Measurements from ENCODE around the gene IKZF1. TPM values are rescaled to one million over a fixed set of nuclear protein-coding genes. Genes with fewer than 3 reads are reported as not detected.

IKZF1 gene
- total and polyA plus RNA-seq, 2 of the 13 experiments (the other 11 are each of a cell fraction or from before 2014, with no cell fraction given), result not detected

GRCh38 chr7:50397971-50398324 is 93.4 kb downstream of the IKZF1 start:
- ATAC-seq (no peak), DNase-seq (ENCODE audit: low spot score) (no peak), FAIRE-seq (no peak)
- BruUV-seq (replicated peaks), result no TSS peak
- 0% methylated on average over 1 of the region's 1 CpG for WGBS (ENCODE audit: low lambda C conversion rate)
- Histone ChIP-seq H2AFZ (ENCODE audit: low read length) (no peak overlapping the region), H4K20me1 (ENCODE audit: insufficient read depth, low read length) (no peaks in the 10 kb centered on the region), H3K4me2 (ENCODE audit: low read depth, low read length) (no peak overlapping the region), H3K27ac (ENCODE audit: extremely low read length, insufficient read depth, low read length) (no peak overlapping the region), H3K9me3 (ENCODE audit: low read length) (no peaks in the 10 kb centered on the region), H3K27me3 (ENCODE audit: control insufficient read depth in 1 of 2, insufficient read depth in 2 of 2, low read length in 2 of 2) (peaks cover 0 to 14% of the 10 kb centered on the region in 2 experiments; a peak in 2 of 5 replicates), H3K4me1 (ENCODE audit: insufficient read depth, low read length) (no peaks in the 10 kb centered on the region), H3K4me3 (replicated peaks in 1 of 3; ENCODE audit: insufficient read depth in 1 of 3, low read depth in 2 of 3, low read length in 3 of 3) (no peak overlapping the region), H3K36me3 (replicated peaks in 1 of 2; ENCODE audit: control insufficient read depth in 1 of 2, insufficient read depth in 2 of 2, low read length in 2 of 2) (no peaks in the 10 kb centered on the region), H3K79me2 (ENCODE audit: insufficient read depth, low read length) (no peaks in the 10 kb centered on the region), H3K9ac (ENCODE audit: insufficient read depth, low read depth, low read length) (no peak overlapping the region)
- ChIA-PET CTCF (ENCODE audit: low intra/inter-chr PET ratio, low total read pairs) (no interaction called here), POLR2A (no interaction called here)
- TF ChIP-seq LRRFIP1 (CRISPR knock-in tag; conservative IDR thresholded peaks at IDR 0.05) (no peak), SRSF9 (IDR thresholded peaks at IDR 0.05; ENCODE audit: borderline replicate concordance, insufficient read depth, low read depth, low read length, poor library complexity, severe bottlenecking) (no peak), ZNF691 (CRISPR knock-in tag; IDR thresholded peaks at IDR 0.05; ENCODE audit: borderline replicate concordance, low read depth) (no peak), SRSF4 (IDR thresholded peaks at IDR 0.05; ENCODE audit: low read depth, low read length, poor library complexity, severe bottlenecking) (no peak)
- in situ Hi-C loops (cut with HindIII; ENCODE audit: extremely low pct_ligation_motif_present, low pct_unique_long_range_greater_than_20kb), result no loop called here
- intact Hi-C loops (cut with micrococcal nuclease; ENCODE audit: unreplicated experiment), result no loop called here

- WGBS (ENCODE audit: low lambda C conversion rate), result 0% methylated on average over 1 of the region's 1 CpG
- ATAC-seq (no peak), FAIRE-seq (no peak), DNase-seq (ENCODE audit: low spot score) (no peak)
- POLR2A ChIA-PET, result no interaction called here
- no TSS peak for BruUV-seq (replicated peaks)
- Histone ChIP-seq H3K79me2 (ENCODE audit: insufficient read depth, low read length) (no peaks in the 10 kb centered on the region), H3K36me3 (replicated peaks in 1 of 2; ENCODE audit: control insufficient read depth in 1 of 2, insufficient read depth in 2 of 2, low read length in 2 of 2) (no peaks in the 10 kb centered on the region), H2AFZ (ENCODE audit: low read length) (no peak overlapping the region), H3K27me3 (ENCODE audit: control insufficient read depth in 1 of 2, insufficient read depth in 2 of 2, low read length in 2 of 2) (peaks cover 0 to 21% of the 10 kb centered on the region in 2 experiments; a peak in 2 of 5 replicates), H3K4me3 (replicated peaks in 1 of 3; ENCODE audit: insufficient read depth in 1 of 3, low read depth in 2 of 3, low read length in 3 of 3) (no peak overlapping the region), H3K4me1 (ENCODE audit: insufficient read depth, low read length) (no peaks in the 10 kb centered on the region), H3K27ac (ENCODE audit: extremely low read length, insufficient read depth, low read length) (no peak overlapping the region), H4K20me1 (ENCODE audit: insufficient read depth, low read length) (no peaks in the 10 kb centered on the region), H3K9me3 (ENCODE audit: low read length) (no peaks in the 10 kb centered on the region), H3K4me2 (ENCODE audit: low read depth, low read length) (no peak overlapping the region), H3K9ac (ENCODE audit: insufficient read depth, low read depth, low read length) (no peak overlapping the region)
- CTCF ChIA-PET (ENCODE audit: low intra/inter-chr PET ratio, low total read pairs), result no interaction called here
- in situ Hi-C loops (cut with HindIII; ENCODE audit: extremely low pct_ligation_motif_present, low pct_unique_long_range_greater_than_20kb) (no loop called here), intact Hi-C loops (cut with micrococcal nuclease; ENCODE audit: unreplicated experiment) (no loop called here)
- TF ChIP-seq HINFP (CRISPR knock-in tag; IDR thresholded peaks at IDR 0.05; ENCODE audit: low read depth), result no peak
- TF ChIP-seq THAP8 (CRISPR knock-in tag; IDR thresholded peaks at IDR 0.05; ENCODE audit: borderline replicate concordance), result no peak
- no peak for TF ChIP-seq ZNF382 (CRISPR knock-in tag; IDR thresholded peaks at IDR 0.05; ENCODE audit: borderline replicate concordance)
- TF ChIP-seq SIX1 (CRISPR knock-in tag; IDR thresholded peaks at IDR 0.05; ENCODE audit: borderline replicate concordance), result no peak
- no peak for TF ChIP-seq DMTF1 (CRISPR knock-in tag; IDR thresholded peaks at IDR 0.05)
Measured at GRCh38 chr7:50399206-50399605, 94.7 kb downstream of the IKZF1 start.
